Measurements from ENCODE around the gene DGCR8. TPM values are rescaled to one million over a fixed set of nuclear protein-coding genes. Genes with fewer than 3 reads are reported as not detected.

Gene DGCR8
- total RNA-seq, 1 donor from 2014 or later: 32.5 TPM

GRCh38 chr22:20039683-20040325 is 40.2 kb upstream of the DGCR8 start:
- Mint-ChIP-seq H3K4me3 (ENCODE audit: unreplicated experiment) (no peak overlapping the region), H3K36me3 (ENCODE audit: low read depth) (peaks cover 19% of the 10 kb centered on the region), H3K27ac (ENCODE audit: unreplicated experiment) (no peak overlapping the region), H3K4me1 (ENCODE audit: low read depth) (no peaks in the 10 kb centered on the region), H3K27me3 (ENCODE audit: low read depth) (no peaks in the 10 kb centered on the region), H3K9me3 (ENCODE audit: low read depth) (no peaks in the 10 kb centered on the region)
- DNase-seq (ENCODE audit: low spot score): no peak
- no peak for TF ChIP-seq CTCF (IDR thresholded peaks at IDR 0.05)

GRCh38 chr22:20040327-20041200 is 39.5 kb upstream of the DGCR8 start:
- H3K27ac Mint-ChIP-seq (ENCODE audit: unreplicated experiment): no peak overlapping the region
- H3K27me3 Mint-ChIP-seq (ENCODE audit: low read depth): no peaks in the 10 kb centered on the region
- H3K36me3 Mint-ChIP-seq (ENCODE audit: low read depth): peaks cover 19% of the 10 kb centered on the region
- no peak for TF ChIP-seq CTCF (IDR thresholded peaks at IDR 0.05)
- H3K4me3 Mint-ChIP-seq (ENCODE audit: unreplicated experiment): no peak overlapping the region
- no peaks in the 10 kb centered on the region for H3K9me3 Mint-ChIP-seq (ENCODE audit: low read depth)
- H3K4me1 Mint-ChIP-seq (ENCODE audit: low read depth): no peaks in the 10 kb centered on the region
- no peak for DNase-seq (ENCODE audit: low spot score)

- no peak for TF ChIP-seq CTCF (IDR thresholded peaks at IDR 0.05)
- Mint-ChIP-seq H3K27ac (ENCODE audit: unreplicated experiment) (no peak overlapping the region), H3K4me1 (ENCODE audit: low read depth) (no peaks in the 10 kb centered on the region), H3K27me3 (ENCODE audit: low read depth) (no peaks in the 10 kb centered on the region), H3K9me3 (ENCODE audit: low read depth) (peaks cover 3% of the 10 kb centered on the region), H3K36me3 (ENCODE audit: low read depth) (peaks cover 20% of the 10 kb centered on the region), H3K4me3 (ENCODE audit: unreplicated experiment) (no peak overlapping the region)
- no peak for DNase-seq (ENCODE audit: low spot score)
Measured at GRCh38 chr22:20043057-20043996, 36.7 kb upstream of the DGCR8 start.

GRCh38 chr22:20043997-20044342 is 36.1 kb upstream of the DGCR8 start:
- Mint-ChIP-seq H3K9me3 (ENCODE audit: low read depth) (peaks cover 7% of the 10 kb centered on the region), H3K27ac (ENCODE audit: unreplicated experiment) (no peak overlapping the region), H3K27me3 (ENCODE audit: low read depth) (no peaks in the 10 kb centered on the region), H3K4me1 (ENCODE audit: low read depth) (no peaks in the 10 kb centered on the region), H3K4me3 (ENCODE audit: unreplicated experiment) (no peak overlapping the region), H3K36me3 (ENCODE audit: low read depth) (peaks cover 25% of the 10 kb centered on the region)
- DNase-seq (ENCODE audit: low spot score): no peak
- TF ChIP-seq CTCF (IDR thresholded peaks at IDR 0.05): no peak
